Stimulated activated naive CD8-positive, alpha-beta T cell treated with anti-CD3 and anti-CD28 coated beads, Interleukin-15, Interleukin-2, amounts not matched to agents 100 ng/mL and 50 ng/mL, for 24 hours (primary cell): Measurements from ENCODE around the gene RHBDF2.

Experiments used
- H3K27ac Mint-ChIP-seq: one replicate; pipeline ENCODE4 v1.8.0; 2021; ENCODE audit warnings: mild to moderate bottlenecking, mixed read lengths
- H3K27me3 Mint-ChIP-seq: one replicate; pipeline ENCODE4 v1.8.0; 2021; ENCODE audit warnings: mixed read lengths
- H3K36me3 Mint-ChIP-seq: one replicate; pipeline ENCODE4 v1.8.0; 2021; ENCODE audit warnings: low read depth, mixed read lengths
- H3K4me1 Mint-ChIP-seq: one replicate; pipeline ENCODE4 v1.8.0; 2021; ENCODE audit warnings: low read depth, mixed read lengths
- H3K4me3 Mint-ChIP-seq: one replicate; pipeline ENCODE4 v1.8.0; 2021; ENCODE audit warnings: mild to moderate bottlenecking, mixed read lengths
- H3K9me3 Mint-ChIP-seq: one replicate; pipeline ENCODE4 v1.8.0; 2021; ENCODE audit warnings: mixed read lengths

The RHBDF2 gene

GRCh38 chr17:76502341-76503211 lies 1.4 kb upstream of the RHBDF2 start:
- peaks cover 8% of the 10 kb centered on the region for H3K36me3 Mint-ChIP-seq
- H3K27me3 Mint-ChIP-seq = no peaks in the 10 kb centered on the region
- no peak overlapping the region for H3K4me3 Mint-ChIP-seq
- no peak overlapping the region for H3K27ac Mint-ChIP-seq
- H3K4me1 Mint-ChIP-seq = peaks cover 46% of the 10 kb centered on the region
- no peaks in the 10 kb centered on the region for H3K9me3 Mint-ChIP-seq

GRCh38 chr17:76501827-76502307 lies 644 bp upstream of the RHBDF2 start:
- H3K27ac Mint-ChIP-seq = peak overlapping the region; percentile 85
- no peaks in the 10 kb centered on the region for H3K9me3 Mint-ChIP-seq
- peak overlapping the region; percentile 85 for H3K4me3 Mint-ChIP-seq
- H3K4me1 Mint-ChIP-seq = peaks cover 51% of the 10 kb centered on the region
- H3K36me3 Mint-ChIP-seq = peaks cover 8% of the 10 kb centered on the region
- no peaks in the 10 kb centered on the region for H3K27me3 Mint-ChIP-seq

DNA sequence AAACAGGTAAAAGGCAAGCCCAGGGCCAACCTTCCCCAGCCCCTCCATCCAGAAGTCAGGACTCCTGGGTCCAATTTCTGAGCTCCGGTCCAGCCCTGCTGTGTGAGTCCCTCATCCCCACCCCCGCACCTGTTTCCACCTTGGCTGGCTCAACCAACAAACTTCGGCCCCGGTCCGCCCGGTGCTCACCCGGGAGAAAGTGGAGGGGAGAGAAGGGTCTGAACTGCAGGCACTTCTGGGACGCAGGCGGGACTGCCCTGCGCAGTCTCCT lies 541 bp downstream of the RHBDF2 start:
- H3K27me3 Mint-ChIP-seq = no peaks in the 10 kb centered on the region
- H3K9me3 Mint-ChIP-seq = no peaks in the 10 kb centered on the region
- peak overlapping the region; percentile 85 for H3K4me3 Mint-ChIP-seq
- H3K36me3 Mint-ChIP-seq = peaks cover 8% of the 10 kb centered on the region
- peak overlapping the region; percentile 76 for H3K27ac Mint-ChIP-seq
- H3K4me1 Mint-ChIP-seq = peaks cover 55% of the 10 kb centered on the region

DNA sequence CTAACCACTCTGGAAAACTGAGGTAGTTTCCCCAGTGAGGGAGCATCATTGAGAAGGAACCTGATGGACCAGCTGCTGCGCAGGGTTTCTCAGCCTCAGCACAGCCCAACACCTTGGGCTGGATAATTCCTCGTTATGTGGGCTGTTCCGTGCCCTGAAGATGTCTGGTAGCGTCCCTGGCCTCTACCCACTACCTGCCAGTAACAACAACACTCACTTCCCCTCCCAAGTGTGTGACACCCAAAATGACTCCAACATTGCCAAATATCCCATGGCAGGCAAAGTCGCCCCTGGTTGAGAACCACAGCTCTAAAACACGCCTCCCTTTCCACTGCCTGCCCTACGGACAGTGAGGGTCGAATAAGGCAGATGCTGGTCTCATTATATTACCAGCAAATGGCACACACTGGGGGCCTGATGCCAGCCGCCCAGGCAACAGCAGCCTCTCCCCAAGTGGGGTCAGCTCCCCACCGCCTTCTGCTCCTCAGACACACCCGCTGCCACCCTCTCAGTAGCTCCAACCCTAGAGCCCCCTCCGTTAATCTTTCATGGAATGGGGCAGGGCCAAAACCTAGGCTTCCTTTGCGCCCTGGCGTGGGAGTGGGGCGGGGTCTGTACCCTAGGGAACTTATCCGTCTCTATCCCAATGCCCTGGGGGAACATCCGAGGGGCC lies 1.0 kb downstream of the RHBDF2 start:
- H3K27ac Mint-ChIP-seq = peak overlapping the region; percentile 76
- H3K27me3 Mint-ChIP-seq = no peaks in the 10 kb centered on the region
- peaks cover 57% of the 10 kb centered on the region for H3K4me1 Mint-ChIP-seq
- peaks cover 8% of the 10 kb centered on the region for H3K36me3 Mint-ChIP-seq
- H3K9me3 Mint-ChIP-seq = no peaks in the 10 kb centered on the region
- H3K4me3 Mint-ChIP-seq = peak overlapping the region; percentile 85

GRCh38 chr17:76499267-76499667 lies 2.0 kb downstream of the RHBDF2 start:
- peak overlapping the region; percentile 85 for H3K4me3 Mint-ChIP-seq
- H3K4me1 Mint-ChIP-seq = peaks cover 65% of the 10 kb centered on the region
- no peaks in the 10 kb centered on the region for H3K27me3 Mint-ChIP-seq
- peaks cover 8% of the 10 kb centered on the region for H3K36me3 Mint-ChIP-seq
- H3K9me3 Mint-ChIP-seq = no peaks in the 10 kb centered on the region
- H3K27ac Mint-ChIP-seq = no peak overlapping the region

- Mint-ChIP-seq H3K27ac (peak overlapping the region; percentile 36), H3K4me3 (peak overlapping the region; percentile 85), H3K27me3 (no peaks in the 10 kb centered on the region), H3K36me3 (peaks cover 8% of the 10 kb centered on the region), H3K4me1 (peaks cover 69% of the 10 kb centered on the region), H3K9me3 (no peaks in the 10 kb centered on the region)
Measured at GRCh38 chr17:76498876-76499251, 2.4 kb downstream of the RHBDF2 start.

DNA sequence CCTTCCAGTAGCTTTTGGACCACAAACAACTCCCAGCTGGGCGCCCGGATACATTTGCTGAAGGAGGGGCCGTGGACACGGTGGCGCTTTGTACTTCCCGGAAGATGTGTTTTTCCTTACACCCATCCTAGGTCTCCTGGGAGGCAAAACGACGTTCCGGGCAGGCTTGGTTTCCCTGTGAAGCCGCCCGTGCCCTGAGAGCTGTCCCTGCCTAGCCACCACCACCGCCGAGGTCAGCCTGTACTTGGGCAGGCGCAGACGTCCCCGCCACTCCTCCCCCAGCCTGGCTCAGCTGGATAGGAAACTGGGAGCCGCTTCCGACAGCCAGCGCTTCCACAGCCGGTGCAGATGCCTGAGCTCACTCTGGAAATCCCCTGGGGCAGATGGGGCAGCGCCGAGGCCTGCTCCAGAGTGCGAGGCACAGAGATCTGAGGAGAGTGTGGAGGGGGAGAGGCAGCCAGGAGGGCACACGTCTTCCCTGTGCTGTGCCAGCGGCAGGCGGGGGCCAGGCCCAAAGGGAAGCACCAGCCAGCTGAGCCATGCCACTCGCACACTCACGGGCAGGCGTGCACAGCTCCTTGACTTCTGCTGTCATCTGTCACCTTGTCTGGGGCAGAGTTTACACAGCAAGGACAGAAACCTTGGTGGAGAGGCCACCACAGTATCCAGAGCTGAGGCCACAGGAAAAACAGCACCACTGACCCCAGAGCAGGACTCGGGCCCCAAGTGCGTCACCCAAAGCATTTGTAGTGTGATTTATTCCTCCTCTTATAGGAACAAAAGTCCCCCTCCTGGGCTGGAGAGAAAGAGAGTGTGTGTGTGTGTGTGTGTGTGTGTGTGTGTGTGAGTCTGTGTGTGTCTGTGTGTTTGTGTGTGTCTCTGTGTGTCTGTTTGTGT lies 3.0 kb downstream of the RHBDF2 start:
- Mint-ChIP-seq H3K4me1 (peaks cover 76% of the 10 kb centered on the region), H3K27me3 (no peaks in the 10 kb centered on the region), H3K9me3 (no peaks in the 10 kb centered on the region), H3K27ac (peak overlapping the region; percentile 36), H3K4me3 (peak overlapping the region; percentile 85), H3K36me3 (peaks cover 8% of the 10 kb centered on the region)

- peak overlapping the region; percentile 4 for H3K4me3 Mint-ChIP-seq
- peaks cover 81% of the 10 kb centered on the region for H3K4me1 Mint-ChIP-seq
- peaks cover 8% of the 10 kb centered on the region for H3K36me3 Mint-ChIP-seq
- H3K9me3 Mint-ChIP-seq = no peaks in the 10 kb centered on the region
- no peaks in the 10 kb centered on the region for H3K27me3 Mint-ChIP-seq
- H3K27ac Mint-ChIP-seq = no peak overlapping the region
Measured at GRCh38 chr17:76497699-76497978, 3.6 kb downstream of the RHBDF2 start.

DNA sequence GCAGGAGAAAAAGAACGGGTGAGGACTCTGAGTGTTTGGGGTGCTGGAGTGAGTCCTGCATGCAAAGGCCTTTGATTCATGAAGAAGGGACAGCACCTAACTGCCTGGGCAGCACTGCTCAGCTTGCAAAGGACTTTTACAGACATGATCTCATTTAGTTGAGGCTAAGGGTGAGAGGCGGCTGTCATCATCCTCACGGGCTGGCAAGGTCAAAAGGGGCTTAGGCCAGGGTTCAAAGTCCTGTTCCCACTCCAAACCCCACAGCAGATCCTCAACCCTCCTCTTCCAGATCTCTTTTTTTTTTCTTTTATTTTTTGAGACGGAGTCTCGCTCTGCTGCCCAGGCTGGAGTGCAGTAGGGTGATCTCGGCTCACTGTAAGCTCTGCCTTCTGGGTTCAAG lies 4.8 kb downstream of the RHBDF2 start:
- Mint-ChIP-seq H3K9me3 (no peaks in the 10 kb centered on the region), H3K4me3 (no peak overlapping the region), H3K27me3 (no peaks in the 10 kb centered on the region), H3K4me1 (peaks cover 86% of the 10 kb centered on the region), H3K27ac (no peak overlapping the region), H3K36me3 (peaks cover 8% of the 10 kb centered on the region)

DNA sequence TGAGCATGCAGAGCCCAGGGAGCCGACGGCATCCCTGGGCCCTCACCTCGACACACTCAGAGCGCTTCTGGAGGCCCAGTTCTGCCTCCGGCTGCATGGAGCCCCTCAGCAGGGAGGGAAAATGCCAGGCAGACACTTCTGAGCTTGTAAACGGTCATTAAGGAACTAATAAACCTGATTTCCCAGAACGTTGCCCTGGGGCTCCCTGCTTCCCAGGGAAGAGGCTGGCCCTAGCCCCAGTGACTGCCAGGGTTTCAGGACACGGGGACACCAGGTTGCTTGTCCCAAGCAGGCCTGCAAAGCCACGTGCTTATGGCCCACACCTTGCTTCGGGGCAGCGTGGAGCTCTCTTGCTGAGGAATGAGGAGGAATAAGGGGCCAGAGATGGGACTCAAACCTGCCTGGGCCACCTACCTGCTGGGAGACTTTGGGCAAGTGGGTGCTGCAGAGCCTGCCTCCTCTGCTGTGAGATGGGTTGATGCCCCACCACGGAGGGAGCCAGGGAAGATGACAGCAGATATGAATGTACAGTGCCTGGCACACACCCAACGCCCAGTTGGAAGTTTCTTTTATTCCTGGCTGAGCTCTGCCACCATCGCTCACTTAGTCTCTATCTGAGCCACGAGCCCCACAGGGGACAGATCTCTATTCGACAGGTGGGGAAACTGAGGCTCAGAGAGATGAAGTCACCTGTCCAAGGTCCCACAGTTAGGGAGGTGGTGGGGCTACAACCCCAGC lies 5.4 kb downstream of the RHBDF2 start:
- no peaks in the 10 kb centered on the region for H3K27me3 Mint-ChIP-seq
- H3K9me3 Mint-ChIP-seq = no peaks in the 10 kb centered on the region
- peaks cover 8% of the 10 kb centered on the region for H3K36me3 Mint-ChIP-seq
- peak overlapping the region; percentile 21 for H3K27ac Mint-ChIP-seq
- no peak overlapping the region for H3K4me3 Mint-ChIP-seq
- peaks cover 90% of the 10 kb centered on the region for H3K4me1 Mint-ChIP-seq

GRCh38 chr17:76493505-76494167 lies 7.6 kb downstream of the RHBDF2 start:
- H3K27me3 Mint-ChIP-seq = no peaks in the 10 kb centered on the region
- H3K36me3 Mint-ChIP-seq = peaks cover 3% of the 10 kb centered on the region
- no peaks in the 10 kb centered on the region for H3K9me3 Mint-ChIP-seq
- H3K4me1 Mint-ChIP-seq = peaks cover 93% of the 10 kb centered on the region
- H3K4me3 Mint-ChIP-seq = peak overlapping the region; percentile 83
- H3K27ac Mint-ChIP-seq = peak overlapping the region; percentile 98

- Mint-ChIP-seq H3K27ac (peak overlapping the region; percentile 98), H3K9me3 (no peaks in the 10 kb centered on the region), H3K4me3 (peak overlapping the region; percentile 83), H3K27me3 (no peaks in the 10 kb centered on the region), H3K36me3 (no peaks in the 10 kb centered on the region), H3K4me1 (peaks cover 87% of the 10 kb centered on the region)
Measured at GRCh38 chr17:76492989-76493501, 8.2 kb downstream of the RHBDF2 start.

DNA sequence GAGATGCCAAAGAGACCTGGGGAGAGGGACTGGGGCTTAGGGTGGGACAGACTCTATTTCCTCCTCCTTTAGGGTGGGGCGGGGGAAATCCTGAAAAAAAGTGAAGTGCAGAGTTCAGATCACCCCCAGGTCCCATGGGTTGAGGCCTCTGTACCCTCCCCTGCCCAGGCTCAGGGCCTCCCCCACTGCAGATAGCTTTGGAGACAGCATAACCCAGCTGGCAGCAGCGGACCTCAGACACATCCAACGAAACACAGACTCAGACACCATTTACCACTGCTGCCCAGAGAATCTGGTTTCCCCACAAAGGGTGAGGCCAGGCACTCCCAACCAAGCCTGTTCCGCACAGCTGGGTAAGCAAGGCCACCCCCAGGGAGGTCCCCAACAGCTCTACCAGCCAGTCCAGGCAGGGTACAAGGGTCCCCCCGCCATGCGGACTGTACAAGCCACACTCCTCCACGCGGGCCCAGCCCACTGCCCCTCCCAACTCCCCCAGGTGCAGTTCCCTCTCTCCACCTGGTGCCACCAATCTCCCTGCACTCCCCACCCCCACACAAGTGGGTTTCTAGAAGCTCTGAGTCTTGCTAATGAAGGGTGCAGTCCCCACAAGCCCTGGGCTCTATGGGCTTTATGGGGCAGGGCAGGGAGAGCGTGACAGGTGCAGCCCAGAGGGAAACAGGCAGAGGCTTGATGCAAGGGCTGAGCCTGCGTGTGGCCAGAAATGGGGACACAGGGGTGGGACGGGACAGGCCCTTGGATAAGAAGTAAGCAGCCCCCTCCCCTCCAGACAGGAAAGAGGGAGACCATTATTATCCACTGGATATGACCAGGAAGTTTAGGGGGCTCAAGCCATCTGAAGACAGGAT lies 8.9 kb downstream of the RHBDF2 start:
- peaks cover 80% of the 10 kb centered on the region for H3K4me1 Mint-ChIP-seq
- peaks cover 6% of the 10 kb centered on the region for H3K36me3 Mint-ChIP-seq
- H3K27me3 Mint-ChIP-seq = no peaks in the 10 kb centered on the region
- peak overlapping the region; percentile 98 for H3K27ac Mint-ChIP-seq
- H3K4me3 Mint-ChIP-seq = peak overlapping the region; percentile 83
- H3K9me3 Mint-ChIP-seq = no peaks in the 10 kb centered on the region
